Measurements from ENCODE around the gene NPDC1.
A peak's percentile ranks its signal among the peaks of the same experiment; 100 is the strongest.

NPDC1 gene

DNA sequence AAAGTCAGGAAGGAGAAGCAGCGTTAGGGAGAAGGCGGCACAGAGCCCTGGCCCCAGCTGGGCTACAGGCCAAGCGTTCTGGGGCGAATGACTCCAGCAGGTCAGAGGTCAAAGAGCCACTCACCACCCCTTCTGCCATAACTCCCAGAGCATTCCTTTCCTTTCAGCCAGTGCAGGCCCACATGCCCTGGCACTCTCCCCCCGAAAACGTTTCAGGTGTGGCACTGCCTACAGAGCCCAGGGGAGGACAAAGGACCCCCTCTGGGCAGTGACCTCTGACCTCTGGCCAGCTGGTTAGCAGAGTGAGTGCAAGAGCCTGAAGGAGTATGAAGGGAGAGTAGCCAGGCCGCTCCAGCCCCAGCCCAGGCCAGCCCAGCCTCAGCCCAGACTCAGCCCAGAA lies 22.8 kb downstream of the NPDC1 start:
- DNase-seq = no peak

DNA sequence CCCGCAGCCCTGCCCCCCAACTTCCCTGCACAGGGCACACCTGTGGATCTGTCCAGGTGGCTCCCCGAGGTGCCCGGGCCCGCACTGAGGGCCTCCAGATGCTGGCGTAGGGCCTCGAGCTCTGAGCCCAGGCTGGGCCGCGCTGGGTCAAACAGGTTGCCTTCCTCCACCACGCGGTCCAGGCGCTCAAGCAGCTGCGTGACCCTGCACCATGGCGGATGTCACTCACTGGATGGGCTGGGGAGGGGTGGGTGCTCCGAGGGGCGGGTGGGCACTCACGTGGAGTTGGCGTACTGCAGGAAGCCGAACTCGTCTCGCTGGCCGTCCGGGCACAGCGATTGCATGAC lies 23.3 kb downstream of the NPDC1 start:
- DNase-seq = no peak

DNA sequence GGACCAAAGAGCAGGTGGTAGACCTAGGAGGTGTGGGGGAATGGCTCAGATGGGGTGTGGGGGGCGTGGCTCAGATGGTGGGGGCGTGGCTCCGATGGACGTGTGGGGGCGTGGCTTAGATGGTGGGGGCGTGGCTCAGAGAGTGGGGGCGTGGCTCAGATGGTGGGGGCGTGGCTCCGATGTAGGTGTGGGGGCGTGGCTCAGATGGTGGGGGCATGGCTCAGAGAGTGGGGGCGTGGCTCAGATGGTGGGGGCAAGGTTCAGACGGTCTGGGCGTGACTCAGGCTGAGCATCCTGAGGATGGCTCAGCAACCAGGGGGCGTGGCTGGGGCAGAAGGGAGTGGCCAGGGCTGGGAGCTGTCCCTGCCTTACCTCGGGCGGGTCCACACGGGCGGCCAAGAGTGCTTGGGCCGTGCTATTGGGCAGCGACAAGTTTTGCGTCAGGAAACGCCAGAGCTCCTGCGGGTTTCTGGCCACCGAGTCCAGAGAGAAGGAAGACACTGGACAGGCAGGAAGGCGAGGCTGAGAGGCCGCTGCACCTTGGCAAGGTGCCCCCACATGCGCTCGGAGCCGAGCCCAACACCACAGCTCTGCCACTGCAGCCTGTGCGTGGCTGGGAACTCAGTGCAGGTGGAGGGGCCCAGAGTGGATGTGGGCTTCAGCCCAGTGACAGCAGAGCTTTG lies 23.9 kb downstream of the NPDC1 start:
- peak in 1 of 2 experiments; percentile 86 for DNase-seq

GRCh38 chr9:137021568-137021978 lies 24.4 kb downstream of the NPDC1 start:
- no peak for DNase-seq

DNA sequence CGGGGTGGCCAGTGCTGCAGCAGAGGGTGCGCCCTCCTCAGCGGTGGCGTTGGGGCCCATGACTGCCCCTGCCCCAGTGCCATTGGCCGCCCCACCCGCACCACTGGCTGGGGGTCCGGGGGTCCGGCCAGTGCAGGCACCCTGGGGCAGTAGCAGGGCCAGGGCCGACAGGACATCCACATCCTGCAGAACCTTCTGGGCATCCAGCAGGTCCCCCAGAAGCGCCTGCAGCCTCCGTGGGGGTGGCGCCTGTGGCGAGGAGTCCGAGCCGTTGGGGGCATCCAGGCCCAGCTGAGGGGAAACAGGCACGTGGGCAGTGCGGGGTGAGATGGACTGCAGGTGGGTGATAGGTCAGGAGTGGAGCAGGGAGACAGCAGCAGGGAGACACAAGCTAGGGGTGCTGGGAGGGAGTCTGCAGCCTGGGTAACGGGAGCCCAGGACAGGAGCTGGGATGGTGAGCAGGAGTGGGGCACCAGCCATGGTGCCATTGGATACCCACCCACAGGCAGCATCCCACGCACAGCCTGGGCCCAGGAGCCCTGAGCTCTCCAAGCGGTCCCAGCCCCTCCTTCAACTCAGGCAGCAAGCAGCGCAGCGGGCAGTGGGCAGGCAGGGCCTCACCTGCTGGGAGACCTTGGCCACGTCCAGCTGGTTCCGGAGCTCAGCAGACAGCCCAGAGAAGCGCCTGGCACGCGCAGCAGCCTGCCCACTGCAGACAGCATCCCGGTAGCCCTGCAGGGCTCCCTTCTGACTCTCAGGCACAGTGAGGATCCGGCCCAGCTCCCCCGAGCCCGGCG lies 25.0 kb downstream of the NPDC1 start:
- no peak for DNase-seq

- no peak for DNase-seq
Measured at GRCh38 chr9:137019891-137020683, 25.9 kb downstream of the NPDC1 start.

DNA sequence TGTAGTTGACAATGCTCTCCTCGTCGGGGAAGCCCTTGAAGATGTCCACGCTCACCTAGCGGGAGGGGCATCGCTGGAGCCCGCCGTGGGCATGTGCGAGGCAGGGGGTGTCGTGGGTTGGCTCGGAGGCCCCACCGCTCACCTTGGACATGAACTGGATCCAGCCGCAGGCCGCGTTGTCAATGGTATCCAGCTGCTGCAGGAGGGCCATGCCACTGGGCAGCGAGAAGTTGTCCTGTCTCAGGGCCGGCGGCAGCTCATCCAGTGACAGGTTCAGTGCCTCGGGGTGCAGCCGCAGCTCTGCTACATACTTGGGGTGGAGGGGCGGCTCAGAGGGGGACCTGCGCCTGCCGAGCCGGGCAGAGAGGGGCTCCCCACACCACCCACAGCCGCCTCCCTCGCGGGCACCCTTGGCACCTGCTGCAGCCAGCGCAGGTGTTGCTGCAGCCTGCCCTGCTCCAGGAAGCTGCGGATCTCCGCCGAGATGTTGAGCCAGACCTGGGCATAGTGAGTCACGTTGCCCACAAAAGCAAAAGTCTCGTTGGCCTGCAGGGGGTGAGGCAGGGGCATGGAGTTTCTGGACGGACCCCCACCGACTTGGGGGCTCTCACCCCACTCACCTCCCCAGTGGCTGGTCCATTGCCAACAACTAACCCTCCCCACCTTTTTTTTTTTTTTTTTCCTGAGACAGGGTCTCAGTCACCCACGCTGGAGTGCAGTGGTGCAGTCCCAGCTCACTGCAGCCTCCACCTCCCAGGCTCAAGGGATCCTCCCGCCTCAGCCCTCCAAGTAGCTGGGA lies 27.0 kb downstream of the NPDC1 start:
- DNase-seq = no peak

DNA sequence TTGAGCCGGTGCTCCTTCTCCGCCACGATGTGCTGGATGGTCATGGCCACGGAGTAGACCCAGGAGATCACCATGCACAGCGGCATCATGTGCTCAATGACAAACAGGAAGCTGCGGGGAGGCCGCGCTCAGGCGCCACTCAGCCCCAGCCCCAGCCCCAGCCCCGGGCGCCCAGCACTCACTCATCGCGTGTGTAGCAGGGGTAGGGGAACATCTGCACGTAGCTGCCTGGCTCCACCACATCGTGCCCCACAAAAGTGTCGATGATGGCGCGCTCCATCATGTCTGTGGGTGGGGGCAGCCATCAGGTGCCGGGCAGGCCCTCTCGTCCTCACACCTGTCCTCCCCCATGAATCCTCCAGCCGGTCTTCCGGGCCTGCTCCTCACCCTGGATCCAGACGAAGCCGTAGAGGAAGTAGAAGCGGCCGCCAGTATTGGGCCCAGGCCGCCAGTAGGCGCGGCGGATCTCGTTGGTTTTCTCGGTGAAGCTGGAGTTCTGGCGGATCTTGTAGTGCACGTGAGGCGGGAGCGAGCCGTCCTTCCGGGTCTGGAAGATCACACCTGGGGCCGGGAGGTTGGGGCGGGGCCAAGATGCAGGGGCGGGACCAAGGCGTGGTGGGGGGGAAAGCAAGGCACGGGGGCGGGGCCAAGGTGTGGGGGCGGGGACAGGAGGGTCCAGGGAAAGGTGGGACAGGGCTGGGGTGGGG lies 28.0 kb downstream of the NPDC1 start:
- no peak for DNase-seq

- no peak for DNase-seq
Measured at GRCh38 chr9:137017071-137017470, 28.9 kb downstream of the NPDC1 start.

GRCh38 chr9:137016436-137016835 lies 29.5 kb downstream of the NPDC1 start:
- DNase-seq = no peak

GRCh38 chr9:137015976-137016375 lies 30.0 kb downstream of the NPDC1 start:
- no peak for DNase-seq

GRCh38 chr9:137015540-137015930 lies 30.4 kb downstream of the NPDC1 start:
- DNase-seq = no peak

DNA sequence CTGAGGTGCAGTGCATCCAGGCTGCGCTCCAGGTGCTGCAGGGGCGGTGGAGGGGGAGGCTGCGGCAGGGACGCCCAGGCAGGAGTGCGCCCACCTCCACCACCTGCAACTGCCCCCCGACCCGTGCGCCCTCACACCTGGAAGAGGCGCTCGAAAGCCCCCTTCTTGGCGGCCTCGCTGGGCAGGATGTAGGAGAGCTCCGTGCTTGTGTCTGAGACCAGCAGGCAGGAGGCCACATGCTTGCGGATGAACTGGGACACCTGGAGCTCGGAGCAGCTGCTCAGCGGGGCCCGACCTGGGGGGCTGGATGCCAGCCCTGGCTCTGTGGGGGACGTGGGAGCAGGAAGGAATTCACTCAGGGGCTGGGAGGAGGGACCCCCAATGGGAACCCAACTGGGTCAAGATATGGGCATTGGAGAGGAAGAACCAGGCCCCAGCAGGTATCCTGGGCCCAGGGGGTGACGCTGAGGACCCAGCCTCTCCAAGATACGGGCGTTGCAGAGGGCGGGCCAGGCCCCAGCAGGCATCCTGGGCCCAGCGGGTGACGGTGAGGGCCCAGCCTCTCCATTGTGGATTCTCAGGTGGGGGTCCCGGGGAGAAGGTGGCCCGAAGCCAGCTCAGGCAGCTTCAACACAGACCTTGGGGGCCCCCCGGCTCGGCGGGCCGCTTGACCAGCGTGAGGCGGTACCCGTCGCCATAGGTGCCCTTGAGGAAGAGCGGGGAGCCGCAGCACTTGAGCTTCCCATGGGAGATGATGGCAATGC lies 31.0 kb downstream of the NPDC1 start:
- DNase-seq = no peak

GRCh38 chr9:137014166-137014565 lies 31.8 kb downstream of the NPDC1 start:
- no peak for DNase-seq

DNA sequence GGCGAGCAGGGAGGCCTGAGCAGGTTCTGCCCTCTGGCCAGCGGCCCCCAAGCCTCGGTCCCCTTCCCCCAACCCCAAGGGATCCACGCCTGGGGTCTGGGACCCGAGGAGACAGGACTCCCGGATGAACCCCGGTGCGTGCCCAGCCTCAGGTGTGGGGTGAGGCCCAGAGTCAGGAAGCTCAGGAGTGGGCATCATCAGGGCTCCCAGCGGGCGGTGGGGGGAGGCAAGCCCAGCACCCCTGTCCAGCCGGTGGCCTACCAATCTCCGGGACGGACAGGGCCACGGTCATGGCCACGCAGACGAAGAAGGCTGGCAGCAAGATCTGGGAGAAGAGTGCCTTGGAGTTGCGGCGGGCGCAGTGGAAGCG lies 32.4 kb downstream of the NPDC1 start:
- no peak for DNase-seq

- DNase-seq = peak in 1 of 2 experiments; percentile 17
Measured at GRCh38 chr9:137012694-137013570, 33.0 kb downstream of the NPDC1 start.

DNA sequence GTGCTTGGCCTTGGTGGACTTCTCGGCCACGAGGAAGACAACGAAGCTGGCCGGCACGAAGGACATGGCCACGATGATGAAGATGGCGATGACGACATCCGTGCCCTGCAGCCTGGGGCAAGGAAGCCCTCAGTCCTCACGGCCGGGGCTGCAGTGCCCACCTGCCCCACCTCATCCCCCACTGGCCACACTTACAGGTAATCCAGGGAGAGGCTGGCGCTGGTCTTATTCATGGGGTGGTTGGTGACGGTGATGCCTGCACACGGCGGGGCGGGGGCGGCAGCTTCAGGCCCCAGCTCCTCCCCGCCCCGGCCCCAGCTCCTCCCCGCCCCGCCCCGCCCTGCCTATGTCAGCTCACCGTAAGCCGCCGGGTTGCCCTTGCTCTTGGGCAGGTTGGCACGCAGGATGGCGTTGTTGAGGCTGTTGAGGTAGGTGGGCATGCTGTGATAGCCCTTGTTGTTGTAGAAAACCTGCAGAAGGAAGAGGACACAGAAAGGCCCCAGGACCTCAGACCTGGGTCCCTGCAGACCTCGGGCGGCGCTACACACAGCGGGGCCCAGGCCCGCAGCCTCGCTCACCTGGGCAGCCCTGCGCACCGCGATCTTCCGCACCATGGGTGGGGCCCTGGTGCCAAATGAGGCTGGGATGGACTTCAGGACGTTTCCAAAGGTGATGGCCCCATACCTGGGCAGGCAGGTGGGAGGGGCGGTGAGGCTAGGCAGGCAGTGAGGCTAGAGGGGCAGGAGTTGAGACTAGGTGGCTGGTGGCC lies 33.9 kb downstream of the NPDC1 start:
- no peak for DNase-seq

- no peak for DNase-seq
Measured at GRCh38 chr9:137011156-137011555, 34.8 kb downstream of the NPDC1 start.

DNA sequence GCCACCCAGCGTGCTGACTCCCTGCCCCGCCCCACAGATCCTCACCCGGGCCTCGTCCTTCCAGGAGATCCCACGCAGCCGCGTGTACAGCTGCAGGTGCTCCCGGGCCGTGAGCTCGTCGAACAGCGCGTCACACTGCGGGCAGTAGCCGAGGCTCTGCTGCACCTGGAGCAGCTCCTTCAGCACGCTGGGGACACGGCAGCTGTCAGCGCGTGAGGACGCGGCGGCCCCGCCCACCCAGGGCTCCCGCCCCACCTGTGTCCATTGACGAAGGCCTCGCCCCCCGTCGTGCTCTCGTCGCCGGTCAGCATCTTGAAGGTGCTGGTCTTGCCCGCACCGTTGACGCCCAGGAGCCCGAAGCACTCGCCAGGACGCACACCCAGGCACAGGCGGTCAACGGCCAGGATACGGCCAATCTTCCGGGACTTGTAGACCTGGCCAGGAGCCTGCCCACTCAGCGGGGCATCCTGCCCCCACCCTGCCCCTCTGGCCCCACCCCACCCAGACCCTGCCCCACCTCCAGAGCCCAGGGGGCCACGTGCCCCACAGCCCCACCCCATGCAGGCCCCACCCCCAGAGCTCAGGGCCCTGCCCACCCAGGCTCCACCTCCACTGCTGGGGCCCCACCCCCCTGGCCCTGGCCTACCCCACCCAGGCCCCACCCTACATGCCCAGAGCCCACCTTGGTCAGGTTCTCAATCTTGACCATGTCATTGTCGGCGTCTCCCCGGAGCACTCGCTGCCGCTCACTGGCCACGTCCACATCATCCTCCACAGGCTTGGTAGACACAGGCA lies 35.8 kb downstream of the NPDC1 start:
- no peak for DNase-seq

Data from NCI-H526 (cell line).